H1 (cell line): ENCODE data around the gene SSR2. TPM values are rescaled to one million over a fixed set of nuclear protein-coding genes. Genes with fewer than 3 reads are reported as not detected.

ENCODE experiments used
- GABPA ChIP-seq: IDR thresholded peaks from 2 replicates; pipeline ENCODE4 v1.6.1; 2011; ENCODE audit warnings: mild to moderate bottlenecking, low read length, moderate library complexity, borderline replicate concordance; ENCODE audit not compliant: insufficient read depth
- KDM5A ChIP-seq: fragments of 200-600 bp; IDR thresholded peaks from 2 replicates; pipeline ENCODE4 v1.7.1; 2012; ENCODE audit warnings: mild to moderate bottlenecking, low read length, inconsistent platforms, mixed read lengths
- RXRA ChIP-seq: IDR thresholded peaks from 2 replicates; pipeline ENCODE4 v1.6.1; 2011; ENCODE audit warnings: low read depth, mild to moderate bottlenecking, low read length, moderate library complexity; ENCODE audit not compliant: insufficient read depth
- polyA plus RNA-seq, 7 experiments: library from polyadenylated mRNA; depleted of rRNA in 3 of 7; stranded (reverse) in 5 of 7; unstranded in 2 of 7; fragments of >200 nt in 5 of 7; fragments of 200-250 nt in 2 of 7; gene quantifications; 1 replicate in 5 of 7; 2 replicates in 1 of 7; 4 replicates in 1 of 7; pipeline versions ENCODE4 v1.2.1 to v1.2.3, GENCODE V29; 2011 to 2013; ENCODE audit warnings: missing spikeins in 2 of 7, mixed read lengths in 2 of 7
- total RNA-seq: library from RNA; stranded (reverse); fragmentation: NEBNext Ultra II Directional; extraction: Animal tissue kit (Norgen Biotek cat#: 25700); gene quantifications from 2 replicates; pipeline ENCODE4 v1.2.1, GENCODE V29; 2021
- TF ChIP-seq, protein P1 (sequence below): IDR thresholded peaks from 2 replicates; pipeline ENCODE4 v1.6.1; 2011; ENCODE audit warnings: low read length, improper control_type of control experiment

Gene SSR2
- total and polyA plus RNA-seq, 2 of the 8 experiments (the other 6 are each of a cell fraction or from before 2014, with no cell fraction given): 190 to 648 TPM

DNA sequence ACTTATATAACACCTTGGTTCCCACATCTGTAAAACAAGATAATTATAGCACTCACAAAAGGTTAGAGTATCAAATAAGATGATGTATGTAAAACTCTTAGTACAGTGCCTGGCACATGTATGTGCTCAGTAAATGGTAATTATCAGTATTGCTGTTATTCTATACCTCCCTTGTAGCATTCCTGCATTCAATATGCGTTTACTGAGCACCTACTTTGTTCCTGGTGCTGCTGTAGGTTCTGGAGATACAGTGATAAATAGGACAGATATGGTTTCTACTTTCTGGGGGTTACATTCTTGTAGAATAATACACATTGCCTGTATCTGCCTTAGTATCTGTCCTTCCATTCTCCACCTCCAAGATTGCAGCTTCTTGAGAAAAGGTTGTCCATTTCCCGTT lies 1.2 kb upstream of the SSR2 start (continued):
- TF ChIP-seq, protein P1, sequence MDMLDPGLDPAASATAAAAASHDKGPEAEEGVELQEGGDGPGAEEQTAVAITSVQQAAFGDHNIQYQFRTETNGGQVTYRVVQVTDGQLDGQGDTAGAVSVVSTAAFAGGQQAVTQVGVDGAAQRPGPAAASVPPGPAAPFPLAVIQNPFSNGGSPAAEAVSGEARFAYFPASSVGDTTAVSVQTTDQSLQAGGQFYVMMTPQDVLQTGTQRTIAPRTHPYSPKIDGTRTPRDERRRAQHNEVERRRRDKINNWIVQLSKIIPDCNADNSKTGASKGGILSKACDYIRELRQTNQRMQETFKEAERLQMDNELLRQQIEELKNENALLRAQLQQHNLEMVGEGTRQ: no peak
- TF ChIP-seq GABPA: no peak
- TF ChIP-seq RXRA: no peak
- TF ChIP-seq KDM5A: no peak
